Stimulated activated CD4-positive, alpha-beta T cell treated with anti-CD3 and anti-CD28 coated beads, Interleukin-1b, Interleukin-23, amount 100 ng/mL, for 48 hours (primary cell): ENCODE measurements around the gene SAMD14.

Source experiments
- DNase-seq: peaks from one replicate; pipeline ENCODE4 v3.0.0-alpha.2; 2020

The SAMD14 gene

DNA sequence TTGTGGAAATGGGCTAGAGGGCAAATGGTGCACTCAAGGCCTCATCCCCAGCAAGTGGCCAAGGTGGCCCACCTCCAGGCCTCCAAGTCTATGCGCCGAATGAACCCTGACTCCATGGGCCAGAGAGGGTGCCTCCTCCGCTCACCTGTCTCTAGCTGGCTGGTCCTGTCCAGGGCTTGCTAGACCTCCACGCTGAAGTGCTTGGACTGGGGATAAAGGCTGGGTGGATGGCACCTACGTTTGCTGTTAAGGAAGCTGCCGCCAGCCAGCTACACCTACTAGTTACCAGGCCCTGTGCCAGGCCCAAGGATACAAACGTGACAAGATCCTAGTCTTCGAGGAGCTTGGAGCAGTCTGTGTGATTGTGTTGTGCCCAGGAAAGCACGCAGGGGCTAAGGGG is 35.1 kb upstream of the SAMD14 start:
- no peak for DNase-seq

DNA sequence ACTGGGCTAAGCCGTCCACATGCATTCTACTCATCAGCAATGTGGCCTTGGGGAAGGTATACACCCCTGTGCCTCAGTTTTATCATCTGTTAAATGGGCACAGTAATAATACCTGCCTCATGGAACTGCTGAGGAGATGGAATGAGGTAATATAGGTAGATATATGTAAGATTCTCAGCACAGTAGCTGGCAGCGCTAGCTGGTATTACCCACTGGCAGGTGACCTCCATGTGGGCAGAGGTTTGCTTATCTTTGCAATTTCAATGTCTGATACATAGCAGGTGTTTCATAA is 34.7 kb upstream of the SAMD14 start:
- no peak for DNase-seq

DNA sequence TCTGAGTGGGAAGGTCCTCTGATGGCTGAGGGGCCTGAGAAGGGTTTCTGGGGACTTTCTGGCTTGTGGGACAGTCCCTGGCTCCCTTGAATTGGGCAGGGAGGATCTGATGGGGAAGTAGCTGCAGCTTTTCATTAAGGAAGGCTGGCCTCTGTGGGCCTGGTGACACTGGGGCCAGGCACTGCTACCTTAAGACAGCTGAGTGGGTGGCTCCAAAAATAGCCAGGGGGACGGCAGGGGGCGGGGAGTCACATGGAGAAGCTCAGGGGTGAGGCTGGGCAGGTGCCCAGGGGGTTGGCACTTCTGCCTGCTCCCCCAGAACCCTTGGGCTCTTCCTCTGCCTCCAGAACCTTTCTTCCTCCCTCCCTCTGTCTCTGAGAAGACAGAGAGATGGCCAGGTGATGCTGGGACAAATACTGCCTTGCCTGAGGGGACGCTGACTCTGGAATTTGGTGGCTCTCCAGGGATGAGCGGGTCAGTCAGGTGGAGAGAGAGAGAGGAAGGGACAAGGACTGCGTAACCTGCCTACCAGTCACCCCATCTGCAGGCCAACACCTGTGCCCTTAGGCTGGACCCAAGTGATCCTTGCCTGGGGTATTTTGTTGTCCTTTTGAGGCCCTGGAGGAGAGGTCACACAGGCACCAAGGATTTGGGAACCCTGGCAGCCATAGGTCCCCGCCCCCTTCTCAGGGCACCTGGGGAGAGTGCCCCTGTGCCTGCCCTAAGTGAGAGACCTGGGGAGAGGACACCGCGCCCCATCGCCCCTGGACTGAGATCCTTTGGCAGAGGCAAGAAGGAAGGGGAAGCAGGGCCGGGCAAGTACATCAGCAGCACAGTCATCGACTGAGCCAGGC is 34.1 kb upstream of the SAMD14 start:
- DNase-seq = no peak

DNA sequence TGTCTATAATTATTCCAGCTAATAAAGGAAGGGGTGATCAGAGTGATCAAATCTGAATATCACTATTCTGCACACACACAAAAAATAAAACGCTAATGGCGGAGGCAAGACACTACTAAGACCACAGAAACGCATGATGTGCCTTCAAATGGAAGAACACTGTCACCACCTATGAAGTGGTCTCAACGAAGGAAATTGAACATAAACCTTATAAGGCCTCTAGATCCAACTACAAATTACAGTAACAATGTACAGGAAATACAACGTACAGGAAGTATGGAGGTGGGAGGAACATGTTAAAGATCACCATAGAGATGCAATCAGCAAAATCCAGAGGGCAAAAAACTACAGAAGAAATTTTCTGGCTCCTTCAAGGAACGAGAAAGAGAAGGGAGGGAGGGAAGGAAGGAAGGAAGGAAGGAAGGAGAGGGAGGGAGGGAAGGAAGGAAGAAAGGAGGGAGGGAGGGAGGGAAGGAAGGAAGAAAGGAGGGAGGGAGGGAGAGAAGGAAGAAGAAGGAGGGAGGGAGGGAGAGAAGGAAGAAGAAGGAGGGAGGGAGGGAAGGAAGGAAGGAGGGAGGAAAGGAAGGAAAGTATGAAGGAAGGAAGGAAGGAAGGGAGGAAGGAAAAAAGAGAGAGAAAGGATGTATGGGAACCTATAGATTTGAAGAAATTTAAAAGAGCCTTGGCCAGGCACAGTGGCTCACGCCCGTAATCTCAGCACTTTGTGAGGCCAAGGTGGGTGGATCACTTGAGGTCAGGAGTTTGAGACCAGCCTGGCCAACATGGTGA is 32.7 kb upstream of the SAMD14 start:
- no peak for DNase-seq

DNA sequence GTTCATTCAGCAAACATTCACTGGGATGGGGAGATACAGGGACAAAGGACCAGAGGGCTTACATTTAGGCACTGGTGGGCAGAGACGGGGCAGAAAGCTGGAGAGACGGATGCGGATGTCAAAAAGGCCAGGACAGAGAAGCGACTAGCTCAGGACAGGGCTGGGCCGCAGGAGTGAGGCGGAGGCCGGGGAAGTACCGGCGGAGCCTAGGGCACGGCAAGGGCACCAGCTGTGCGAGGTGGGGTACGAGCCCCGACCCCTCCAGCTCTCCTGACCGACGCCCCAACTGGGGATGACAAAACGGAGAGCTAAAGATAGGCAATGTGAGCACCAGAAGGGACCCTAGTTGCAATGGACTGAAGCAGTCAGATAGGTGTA is 31.9 kb upstream of the SAMD14 start:
- DNase-seq = no peak

DNA sequence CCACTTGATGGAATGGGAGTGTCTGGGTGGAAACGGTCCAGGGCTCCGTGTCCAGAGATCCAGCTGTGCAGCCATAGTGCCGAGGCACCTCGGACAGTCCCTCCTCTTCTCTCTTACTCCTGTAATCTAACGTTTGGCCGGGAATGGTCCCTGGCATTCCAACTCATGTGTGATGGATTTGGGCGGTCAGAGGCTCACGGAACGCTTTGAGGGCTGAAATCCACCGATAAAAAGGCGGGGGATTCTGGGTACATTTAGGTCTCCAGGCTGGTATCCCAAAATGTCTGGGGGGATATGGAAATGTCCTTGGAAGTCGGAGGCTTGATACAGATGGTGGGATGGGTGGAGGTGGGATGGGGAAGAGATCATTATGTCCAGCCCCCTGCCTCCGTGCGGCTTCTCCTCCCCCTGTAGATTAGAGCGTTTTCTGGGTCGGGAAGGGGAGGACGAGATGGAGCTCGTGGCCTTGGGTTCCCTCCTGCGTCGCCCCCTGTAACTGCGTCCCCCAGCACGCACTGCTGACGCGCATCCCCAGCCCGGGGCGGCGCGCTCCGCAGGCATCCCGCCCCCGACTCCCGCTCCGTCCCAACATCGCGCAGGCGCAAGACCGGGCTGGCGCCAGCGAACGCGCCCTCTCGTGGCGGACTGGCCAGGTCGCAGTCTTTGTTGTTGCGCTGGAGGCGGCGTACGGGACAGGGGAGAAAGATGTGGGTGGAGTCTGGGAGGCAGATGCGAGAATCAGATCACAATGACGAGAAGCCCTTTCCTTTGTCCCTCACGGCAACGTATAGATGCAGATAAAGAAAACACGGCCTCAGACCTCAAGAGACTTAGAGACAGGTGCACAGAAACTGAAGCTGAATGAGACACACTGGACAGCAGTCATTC is 31.3 kb upstream of the SAMD14 start:
- DNase-seq = peak; percentile 95

DNA sequence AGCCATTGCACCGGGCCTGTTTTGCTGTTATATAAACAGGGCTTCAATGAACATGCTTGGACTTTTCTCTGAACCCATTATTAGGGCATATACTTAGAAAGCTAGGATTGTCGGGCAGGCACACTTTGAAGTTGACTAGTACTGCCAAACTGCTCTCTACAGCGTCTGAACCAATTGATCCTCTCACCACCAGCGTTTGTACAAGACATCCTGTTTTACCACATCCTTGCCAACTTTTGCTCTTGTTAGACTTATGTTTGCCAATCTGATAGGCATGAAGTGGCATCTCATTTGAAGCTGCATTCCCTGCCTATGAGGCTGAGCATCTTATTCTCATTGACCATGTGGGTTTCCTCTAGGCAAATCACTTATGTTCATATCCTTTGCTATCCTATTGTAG is 27.9 kb upstream of the SAMD14 start:
- DNase-seq = no peak

DNA sequence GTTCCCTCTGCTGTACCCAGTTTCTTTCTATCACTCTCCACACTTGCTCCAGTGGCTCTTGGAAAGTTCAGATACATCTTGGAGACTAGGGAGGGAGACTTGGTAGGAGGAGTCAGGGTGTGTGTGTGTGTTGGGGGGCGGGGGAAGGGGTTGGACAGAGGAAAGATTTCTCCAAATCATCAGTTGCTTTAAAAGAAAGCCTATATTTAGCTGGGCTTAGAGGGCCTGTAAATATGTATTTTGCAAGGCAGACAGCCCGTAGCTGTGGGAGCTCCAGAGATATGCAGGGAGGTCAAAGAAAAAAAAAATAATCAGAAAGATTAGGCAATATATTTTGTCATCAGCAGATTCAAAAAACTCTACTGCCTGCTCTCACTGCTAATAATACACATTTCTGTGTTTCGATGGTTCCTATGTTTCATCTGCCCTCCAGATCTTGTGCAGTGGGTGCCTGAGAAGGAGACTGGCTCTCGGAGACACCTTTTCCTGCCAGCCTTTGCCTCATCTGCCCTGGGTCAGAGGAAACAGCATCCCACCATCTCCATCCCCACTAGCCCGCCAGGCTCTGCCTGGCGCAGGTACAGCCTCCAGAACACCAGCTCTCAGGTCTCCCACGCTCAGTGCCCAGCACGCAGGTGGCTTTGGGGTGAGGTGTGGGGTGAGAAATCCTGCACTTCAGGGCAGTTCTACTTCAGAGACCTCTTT is 25.3 kb upstream of the SAMD14 start:
- DNase-seq = no peak

DNA sequence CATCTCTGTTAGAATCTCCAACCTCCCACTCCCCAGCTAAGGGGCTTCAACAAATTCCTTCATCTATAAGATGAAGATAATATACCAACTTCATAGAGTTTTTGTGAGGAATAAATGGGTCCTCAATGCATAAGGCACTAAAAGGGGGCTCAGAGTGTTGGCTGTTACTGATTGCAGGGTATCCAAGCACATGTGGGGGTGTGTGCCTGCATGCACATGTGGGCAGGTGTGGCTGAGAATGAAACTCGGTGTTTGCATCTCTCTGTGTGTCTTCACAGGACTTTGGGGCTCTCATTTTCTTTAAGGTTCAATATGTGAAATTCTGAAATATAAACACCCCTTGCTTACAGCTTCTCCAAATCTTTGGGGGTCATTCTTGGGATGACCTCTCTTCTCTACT is 24.6 kb upstream of the SAMD14 start:
- DNase-seq = no peak

DNA sequence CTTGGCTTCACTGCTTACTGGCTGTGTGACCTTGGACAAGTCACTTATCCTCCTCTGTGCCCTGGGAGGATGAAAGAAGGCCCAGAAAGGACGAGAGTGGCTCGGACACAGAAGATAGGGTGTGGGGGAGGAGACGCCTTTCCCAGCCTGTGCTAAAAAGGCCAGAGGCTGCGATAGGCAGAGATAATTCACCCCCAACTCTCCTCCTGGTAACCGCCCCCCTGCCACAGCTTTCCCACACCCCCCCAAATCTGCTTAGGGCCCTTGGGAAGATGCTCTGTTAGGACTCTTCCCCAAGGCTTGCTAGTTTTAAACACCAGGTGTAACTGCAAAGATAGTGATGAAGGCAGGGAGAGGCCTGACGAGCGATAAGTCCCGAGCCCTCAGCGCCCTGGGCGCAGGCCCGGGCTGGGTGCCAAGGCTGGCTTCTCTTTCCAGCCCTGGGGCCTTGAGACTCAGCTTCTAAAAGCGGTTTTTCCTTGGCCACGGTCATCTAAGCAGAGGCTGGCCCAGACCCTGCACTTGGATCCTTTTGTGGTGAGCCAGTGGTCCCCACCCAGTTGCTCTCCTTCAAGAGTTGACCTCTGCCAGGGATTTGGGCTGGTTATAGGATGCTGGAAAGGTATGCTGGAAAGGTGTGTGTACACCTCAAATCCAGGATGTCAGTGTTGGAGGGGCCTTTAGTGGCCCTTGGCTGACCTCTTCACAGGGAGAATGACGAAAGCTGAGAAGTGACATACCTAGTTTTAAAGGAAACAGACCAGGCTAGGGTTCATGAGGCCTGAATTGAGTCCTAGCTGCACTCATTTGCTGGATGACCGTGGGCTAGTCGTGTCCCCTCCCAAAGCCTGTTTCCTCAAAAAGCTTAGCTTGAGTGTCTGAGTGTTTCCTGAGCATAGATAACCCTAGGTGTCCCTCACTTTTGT is 24.0 kb upstream of the SAMD14 start:
- DNase-seq = no peak

DNA sequence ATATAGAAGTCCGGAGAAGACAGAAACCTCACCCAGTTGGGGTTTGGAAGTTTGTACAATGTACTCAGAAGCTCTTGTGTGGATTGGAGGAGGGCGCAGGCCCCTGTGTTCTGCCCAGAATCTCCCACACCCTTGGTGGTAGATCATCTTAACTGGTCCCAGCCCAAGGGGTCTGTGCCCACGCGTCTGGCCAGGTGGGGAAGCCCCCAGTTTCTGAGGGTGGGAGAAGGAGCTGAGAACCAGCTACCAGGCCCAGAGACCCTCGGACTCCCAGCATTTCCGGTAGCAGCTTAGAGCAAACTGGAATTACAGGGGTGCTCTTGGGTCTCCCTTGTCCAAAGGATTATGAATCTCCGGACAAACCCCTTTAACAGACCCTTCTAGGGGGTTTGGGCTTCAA is 22.8 kb upstream of the SAMD14 start:
- DNase-seq = no peak

DNA sequence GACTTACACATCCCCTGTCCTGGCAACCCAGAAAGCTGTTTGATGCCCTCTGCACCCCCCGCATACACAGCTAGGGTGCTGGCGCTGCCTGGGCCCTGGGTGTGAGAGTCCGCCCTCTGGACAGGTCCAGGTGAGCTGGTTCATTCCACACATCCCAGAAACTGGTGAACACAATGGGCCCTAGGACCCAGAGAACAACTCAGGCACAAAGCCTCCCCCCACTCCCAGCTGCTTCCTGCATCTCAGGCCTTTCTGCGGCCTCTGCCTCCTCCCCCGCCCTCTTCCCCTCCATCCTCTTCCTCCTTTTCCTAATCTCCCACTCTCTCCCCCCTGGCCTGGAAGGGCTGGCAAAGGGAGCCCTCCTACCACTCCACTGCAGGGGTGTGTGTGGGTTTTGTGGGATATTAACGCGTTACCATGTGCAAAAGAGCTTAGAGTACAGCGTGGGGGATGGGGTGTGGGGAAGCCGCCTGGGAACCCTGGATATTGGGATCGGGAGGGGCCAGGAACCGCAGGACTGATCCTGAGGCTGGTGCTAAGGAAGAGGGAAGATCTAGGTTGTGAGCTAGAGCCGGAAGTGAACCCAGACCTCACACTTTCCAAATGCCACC is 22.1 kb upstream of the SAMD14 start:
- DNase-seq = peak; percentile 57

DNA sequence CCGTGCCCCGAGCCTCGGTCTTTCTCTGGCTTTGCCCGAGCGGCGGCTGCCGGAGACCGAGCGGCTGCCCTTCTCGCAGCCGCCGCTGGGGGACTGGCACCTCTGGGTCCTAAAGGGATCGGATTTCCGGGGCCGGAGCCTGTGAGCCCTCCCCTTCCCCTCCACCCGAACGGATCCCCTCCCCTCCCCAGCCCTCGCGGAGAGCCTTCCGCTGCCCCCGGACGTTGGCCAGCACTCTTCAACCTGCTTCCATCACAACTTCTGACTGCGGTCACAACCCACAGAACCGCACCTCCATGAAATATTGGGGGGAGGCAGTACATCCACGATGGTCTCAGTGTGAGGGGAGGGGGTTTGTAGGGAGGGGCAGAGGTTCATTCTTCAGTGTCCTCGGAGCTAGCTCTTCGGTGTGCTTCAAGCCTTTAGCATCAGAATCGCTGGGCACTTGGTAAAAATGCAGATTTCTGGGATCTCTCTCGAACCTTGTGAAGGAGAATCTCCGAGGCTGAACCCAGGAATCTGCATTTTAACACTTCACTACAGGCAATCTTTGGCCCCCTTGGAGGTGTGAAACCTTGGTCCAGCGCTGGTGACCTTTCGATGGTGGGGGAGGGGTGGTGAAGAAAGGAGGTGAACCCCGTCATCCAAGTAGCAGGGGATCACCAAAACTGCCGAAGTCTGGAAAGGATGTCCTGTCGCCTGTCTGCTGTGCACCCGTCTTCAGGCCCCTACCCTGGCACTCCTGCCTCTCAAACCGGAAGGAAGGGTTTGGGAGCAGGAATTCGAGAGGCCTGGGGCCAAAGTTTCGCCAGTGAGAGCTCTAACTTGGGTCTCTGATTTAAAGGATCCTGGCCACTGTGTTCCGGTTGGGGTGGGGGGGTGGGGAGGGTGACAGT is 21.3 kb upstream of the SAMD14 start:
- DNase-seq = peak; percentile 89

DNA sequence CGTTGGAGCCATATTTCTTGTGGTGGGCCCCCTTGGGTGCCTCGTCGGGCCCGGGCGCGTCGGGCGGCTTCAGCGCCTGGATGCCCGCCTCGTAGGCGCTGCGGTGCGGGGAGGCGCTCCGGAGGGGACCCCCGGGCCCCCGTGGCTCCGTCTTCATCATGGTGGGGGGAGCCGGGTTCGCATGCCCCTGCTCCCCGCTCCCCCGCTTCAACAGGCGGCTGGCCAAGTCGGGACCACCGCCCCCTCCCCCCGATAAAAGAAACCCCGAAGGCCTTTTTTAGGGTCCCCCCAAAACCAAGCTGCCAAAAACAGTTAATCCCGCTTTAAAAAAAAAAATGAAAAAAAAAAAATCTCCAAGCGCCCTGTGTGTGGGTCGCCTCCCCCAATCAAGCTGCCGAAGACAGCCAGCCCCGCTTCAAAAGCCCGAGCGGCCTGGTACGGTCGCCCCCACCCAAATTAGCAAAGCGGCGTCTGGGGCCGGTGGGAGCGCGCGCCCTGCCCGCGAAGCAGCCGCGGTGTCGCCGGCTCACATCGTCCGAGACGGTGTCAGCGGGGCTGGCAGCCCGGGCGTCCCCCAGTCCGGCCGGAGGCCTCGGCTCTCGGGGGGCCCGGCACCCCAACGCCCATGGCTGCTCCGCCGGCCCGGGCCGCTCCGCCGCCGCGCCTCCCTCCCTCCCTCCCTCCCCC is 20.5 kb upstream of the SAMD14 start, which contains the start of gene PPP1R9B:
Gene PPP1R9B (minus strand): TSS at position 324 of the 687 bp plus-strand sequence. CDS start 164 bp downstream, at position 160.
- DNase-seq = no peak

DNA sequence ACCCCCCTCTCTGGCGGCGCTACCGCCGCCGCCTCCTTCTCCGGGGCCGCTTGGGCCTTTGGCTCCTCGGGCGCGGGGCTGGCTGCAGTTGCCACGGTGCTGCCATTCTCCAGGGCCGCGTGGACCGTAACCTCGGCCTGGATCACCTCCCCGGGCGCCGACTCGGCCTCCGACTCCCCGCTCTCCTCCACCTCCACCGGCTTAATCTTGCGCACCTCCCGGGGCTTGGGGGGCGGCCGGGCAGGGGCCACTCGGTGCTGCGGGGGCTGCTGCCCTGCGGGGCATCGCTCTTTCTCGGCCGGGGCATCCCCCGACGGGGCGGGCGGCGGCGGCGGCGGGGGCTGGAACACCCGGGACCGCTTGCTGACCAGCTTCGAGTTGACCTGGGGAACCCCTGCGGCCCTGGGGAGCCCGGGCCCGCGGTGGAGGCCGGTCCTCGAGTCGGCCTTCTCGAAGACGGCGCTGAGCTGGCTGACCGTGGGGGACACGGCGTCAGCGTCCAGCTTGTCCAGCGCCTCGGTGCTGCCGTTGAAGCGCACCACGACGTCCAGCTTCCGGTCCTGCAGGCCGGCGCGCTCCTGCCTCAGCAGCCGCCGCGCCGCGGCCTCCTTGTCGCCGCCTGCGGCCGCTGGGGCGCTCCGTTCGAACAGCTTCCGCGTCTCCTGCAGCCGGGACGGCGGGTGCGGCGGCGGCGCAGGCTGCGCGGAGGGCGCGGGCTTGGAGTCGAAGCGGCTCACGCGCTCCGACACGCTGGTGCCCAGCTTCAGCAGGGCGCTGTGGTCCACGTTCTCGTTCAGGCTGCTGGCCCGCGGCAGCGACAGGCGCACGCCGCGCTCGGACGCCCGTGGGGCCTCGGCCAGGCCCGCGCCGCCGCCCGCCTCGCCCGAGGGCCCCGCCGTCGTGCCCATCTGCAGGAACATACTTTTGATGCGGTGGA is 19.7 kb upstream of the SAMD14 start:
- DNase-seq = peak; percentile 57

DNA sequence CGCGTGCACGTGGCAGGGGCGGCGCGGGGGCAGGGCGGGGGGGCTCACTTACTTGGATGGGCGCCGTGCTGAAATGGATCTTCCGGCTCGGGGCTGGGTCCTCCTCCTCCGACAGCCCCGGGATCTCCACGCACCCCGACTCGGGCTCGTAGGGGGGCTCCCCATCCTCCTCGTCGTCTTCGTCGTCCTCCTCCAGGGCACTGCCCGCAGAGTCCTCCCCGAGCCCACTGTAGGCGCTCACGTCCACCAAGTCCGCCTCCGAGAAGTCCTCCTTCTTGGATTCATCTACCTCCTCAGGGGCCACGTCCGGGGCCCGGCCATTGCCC is 19.1 kb upstream of the SAMD14 start:
- DNase-seq = no peak

DNA sequence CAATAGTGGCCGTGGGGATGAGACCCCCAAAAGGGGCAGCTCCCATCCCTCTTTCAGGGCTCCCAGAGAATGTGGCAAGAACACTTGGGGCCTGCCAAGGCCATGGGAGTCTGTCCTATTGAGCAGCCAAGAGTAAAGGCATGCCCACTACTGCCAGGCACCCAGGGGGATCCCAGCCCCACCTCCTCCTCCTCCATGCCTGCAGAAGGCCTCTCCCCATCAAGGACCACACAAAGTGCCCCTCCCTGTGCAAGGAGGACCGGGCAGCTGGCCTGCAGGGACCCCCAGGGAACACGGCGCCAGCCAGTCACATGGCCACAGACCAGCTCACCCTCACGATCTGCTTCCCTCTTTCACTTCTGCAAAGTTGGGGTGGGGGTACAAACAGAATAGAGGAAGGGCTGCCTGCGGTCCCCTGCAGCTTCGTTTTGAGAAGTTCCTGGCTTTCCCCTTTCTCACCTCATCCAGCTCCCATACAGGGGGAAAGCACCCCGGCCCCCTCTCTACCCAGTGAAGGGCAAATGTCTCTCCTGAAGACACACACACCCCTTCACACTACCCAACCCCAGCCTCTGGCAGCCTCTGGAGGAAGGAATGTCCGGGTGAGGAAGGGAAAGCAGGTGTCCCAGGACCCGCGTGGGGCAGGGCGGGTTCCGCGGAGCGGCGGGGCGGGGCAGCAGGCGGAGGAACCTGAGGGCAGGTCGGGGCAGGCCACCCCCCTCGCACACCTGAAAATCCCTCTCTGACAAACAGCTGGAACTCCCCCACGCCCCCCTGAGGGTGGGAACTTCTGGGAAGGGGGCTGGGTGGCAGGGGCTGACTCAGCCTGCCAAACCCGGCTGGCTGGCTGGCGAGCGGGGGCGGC is 18.5 kb upstream of the SAMD14 start:
- DNase-seq = peak; percentile 79
